ENCODE data around the gene KDM4B.

GRCh38 chr19:4932711-4933110 lies 36.2 kb upstream of the KDM4B start:
- TF ChIP-seq MXI1 (IDR thresholded peaks at IDR 0.05; ENCODE audit: low read depth, low read length): no peak
- TF ChIP-seq RFX5 (IDR thresholded peaks at IDR 0.05; ENCODE audit: low read length): no peak
- TF ChIP-seq CTCF (IDR thresholded peaks at IDR 0.05): no peak
- no peak for TF ChIP-seq MAX (IDR thresholded peaks at IDR 0.05; ENCODE audit: low read depth)
- TF ChIP-seq EZH2phosphoT487 (IDR thresholded peaks at IDR 0.05; ENCODE audit: borderline replicate concordance, low read depth): no peak
- TF ChIP-seq EP300 (IDR thresholded peaks at IDR 0.05; ENCODE audit: borderline replicate concordance in 1 of 2, low read depth in 1 of 2, low read length in 1 of 2): no peak
- no peak for TF ChIP-seq GATA2 (CRISPR knock-in tag; IDR thresholded peaks at IDR 0.05)
- no peak for TF ChIP-seq JUND (IDR thresholded peaks at IDR 0.05)
- no peak for TF ChIP-seq SMC3 (IDR thresholded peaks at IDR 0.05; ENCODE audit: low read depth, low read length)
- TF ChIP-seq TEAD4 (IDR thresholded peaks at IDR 0.05; ENCODE audit: borderline replicate concordance, insufficient read depth): no peak
- no peak for TF ChIP-seq TCF12 (IDR thresholded peaks at IDR 0.05)
- no peak for TF ChIP-seq RCOR1 (IDR thresholded peaks at IDR 0.05; ENCODE audit: low read length)
- TF ChIP-seq ZBTB33 (IDR thresholded peaks at IDR 0.05; ENCODE audit: borderline replicate concordance, low read depth): no peak
- TF ChIP-seq REST (IDR thresholded peaks at IDR 0.05; ENCODE audit: low read depth, low read length): no peak
